Right kidney (tissue), 1 donor: Measurements from ENCODE around the gene C19orf38.
"Not testable (repeated sequence)": the region's sequence is repeated elsewhere in the genome, so short reads cannot be mapped to it uniquely, and the experiment has no call there.

ENCODE experiments used
- DNase-seq: peaks from one replicate; pipeline ENCODE4 v3.0.0-alpha.2; 2016

C19orf38 gene

DNA sequence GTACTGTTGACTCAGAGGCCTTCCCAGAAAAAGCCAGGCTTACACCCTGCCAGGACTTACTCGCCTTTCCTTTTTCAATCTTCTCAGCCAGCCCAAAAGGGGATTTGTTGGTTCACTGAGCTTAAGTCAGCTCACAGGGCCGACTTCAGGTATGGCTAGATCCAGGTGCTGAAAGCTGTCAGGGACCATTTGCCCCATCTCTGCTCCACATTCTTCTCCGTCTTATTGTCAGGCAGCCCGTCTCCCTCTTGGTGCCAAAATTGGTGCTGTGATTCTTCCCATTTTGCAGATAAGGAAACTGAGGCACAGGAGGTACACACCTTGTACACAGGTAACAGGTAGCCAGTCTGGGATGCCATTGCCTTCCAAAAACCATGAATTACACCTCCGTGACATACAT is 2.4 kb downstream of the C19orf38 start:
- DNase-seq, result no peak

GRCh38 chr19:10852098-10852800 is 4.0 kb downstream of the C19orf38 start:
- DNase-seq, result no peak

DNA sequence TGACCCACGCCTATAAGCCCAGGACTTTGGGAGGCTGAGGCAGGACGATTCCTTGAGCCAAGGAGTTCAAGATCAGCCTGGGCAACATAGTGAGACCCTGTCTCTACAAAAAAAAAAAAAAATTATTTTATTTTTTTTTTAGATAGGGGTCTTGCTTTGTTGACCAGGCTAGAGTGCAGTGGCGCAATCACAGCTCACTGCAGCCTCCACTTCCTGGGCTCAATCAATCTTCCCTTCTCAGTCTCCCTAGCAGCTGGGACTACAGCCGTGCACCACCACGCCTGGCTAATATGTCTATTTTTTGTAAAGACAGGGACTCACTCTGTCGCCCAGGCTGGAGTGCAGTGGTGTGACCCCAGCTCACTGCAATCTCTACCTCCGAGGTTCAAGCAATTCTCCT is 4.7 kb downstream of the C19orf38 start:
- DNase-seq, result no peak

GRCh38 chr19:10854350-10855089 is 6.3 kb downstream of the C19orf38 start:
- no peak for DNase-seq

- no peak for DNase-seq
These were observed 7.8 kb downstream of the C19orf38 start for GRCh38 chr19:10855879-10856522.

- DNase-seq, result not testable (repeated sequence)
These were observed 8.7 kb downstream of the C19orf38 start for GRCh38 chr19:10856899-10857298.

GRCh38 chr19:10858204-10858828 is 10.1 kb downstream of the C19orf38 start:
- DNase-seq, result no peak

GRCh38 chr19:10861103-10861651 is 13.0 kb downstream of the C19orf38 start:
- DNase-seq, result no peak

- no peak for DNase-seq
These were observed 14.4 kb downstream of the C19orf38 start for GRCh38 chr19:10862561-10863106.

DNA sequence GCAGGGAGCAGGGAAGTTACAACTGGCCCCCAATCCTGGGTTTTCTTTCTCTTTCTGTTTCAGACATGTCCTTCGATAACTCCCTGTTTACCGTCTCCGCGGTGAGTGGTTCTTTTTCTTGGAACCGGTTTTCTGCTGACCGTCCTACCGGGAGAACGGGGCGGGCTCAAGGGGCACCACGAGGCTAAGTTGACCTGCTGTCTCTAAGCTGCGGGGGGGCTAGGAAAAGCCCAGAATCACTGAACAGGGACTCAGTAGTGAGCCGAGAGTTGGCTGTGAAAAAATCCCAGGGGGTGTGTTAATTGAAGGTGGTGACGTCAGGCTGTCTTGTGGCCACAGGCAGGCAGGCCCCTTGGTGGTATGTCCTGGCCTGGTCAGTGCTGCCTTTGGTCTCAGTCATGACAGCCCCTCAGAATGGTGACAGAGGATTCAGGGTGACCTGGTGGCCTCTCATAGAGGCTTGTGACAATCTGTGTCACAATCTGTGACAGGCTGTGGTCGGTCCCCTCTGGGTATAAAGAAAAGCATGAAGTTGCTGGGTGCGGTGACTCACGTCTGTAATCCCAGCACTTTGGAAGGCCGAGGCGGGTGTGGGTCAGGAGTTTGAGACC is 15.0 kb downstream of the C19orf38 start:
- DNase-seq, result no peak

DNA sequence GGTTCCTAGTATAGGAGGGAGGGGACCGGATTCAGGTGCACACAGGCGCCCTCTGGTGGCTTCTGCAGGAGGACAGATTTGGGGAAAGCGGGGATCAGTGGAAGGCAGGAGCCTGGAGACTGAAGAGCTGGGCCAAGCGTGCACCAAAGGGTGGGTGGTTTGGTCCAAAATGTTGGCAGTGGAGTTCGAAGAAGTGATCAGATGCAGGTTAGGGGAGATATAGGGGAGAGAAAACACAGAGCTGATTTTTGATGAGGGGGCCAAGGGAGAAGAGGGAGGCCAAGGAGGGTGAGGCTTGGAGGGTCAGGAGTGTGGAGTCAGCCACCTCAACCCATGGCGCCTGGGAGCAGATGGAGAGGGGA is 16.3 kb downstream of the C19orf38 start:
- DNase-seq, result peak; percentile 70

GRCh38 chr19:10866495-10866894 is 18.3 kb downstream of the C19orf38 start:
- no peak for DNase-seq

- DNase-seq, result no peak
These were observed 20.8 kb downstream of the C19orf38 start for GRCh38 chr19:10868872-10869547.

DNA sequence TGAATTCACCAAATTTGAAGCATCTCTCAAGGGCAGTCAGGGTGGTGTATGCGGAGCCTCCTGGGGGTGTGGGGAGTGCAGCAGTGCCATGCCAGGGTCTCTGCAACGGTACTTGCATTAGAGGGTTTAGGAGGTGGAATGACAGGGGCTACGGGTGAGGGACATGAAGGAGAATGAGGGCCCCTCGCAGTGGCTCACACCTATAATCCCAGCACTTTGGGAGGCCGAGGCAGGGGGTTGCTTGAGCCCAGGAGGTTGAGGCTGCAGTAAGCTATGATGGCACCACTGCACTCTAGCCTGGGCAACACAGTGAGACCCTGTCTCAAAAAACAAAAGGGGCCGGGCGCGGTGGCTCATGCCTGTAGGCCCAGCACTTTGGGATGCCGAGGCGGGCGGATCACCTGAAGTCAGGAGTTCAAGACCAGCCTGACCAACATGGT is 21.7 kb downstream of the C19orf38 start:
- not testable (repeated sequence) for DNase-seq

DNA sequence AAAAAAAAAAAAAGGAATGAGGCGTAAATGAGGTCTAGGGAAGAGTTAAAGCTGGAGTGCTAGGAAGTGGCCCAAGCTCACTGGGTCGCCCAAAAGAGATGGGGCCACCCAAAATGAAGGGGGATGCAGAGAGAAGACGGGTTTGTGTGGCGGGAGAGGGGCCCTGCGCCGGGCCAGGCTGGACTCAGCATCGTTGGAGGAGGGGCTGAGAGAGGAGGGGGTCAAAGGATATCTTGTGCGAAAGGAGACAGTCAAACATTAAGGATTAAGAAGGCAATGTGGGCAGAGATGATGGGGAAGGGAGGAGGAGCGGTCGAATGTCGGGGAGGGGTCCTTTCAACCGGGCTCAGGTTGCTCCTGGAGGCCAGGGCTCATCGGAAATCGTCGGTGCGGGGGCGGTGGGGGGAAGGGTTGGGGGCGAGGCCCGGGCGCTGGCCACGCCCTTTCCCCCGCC is 22.3 kb downstream of the C19orf38 start:
- peak; percentile 86 for DNase-seq

DNA sequence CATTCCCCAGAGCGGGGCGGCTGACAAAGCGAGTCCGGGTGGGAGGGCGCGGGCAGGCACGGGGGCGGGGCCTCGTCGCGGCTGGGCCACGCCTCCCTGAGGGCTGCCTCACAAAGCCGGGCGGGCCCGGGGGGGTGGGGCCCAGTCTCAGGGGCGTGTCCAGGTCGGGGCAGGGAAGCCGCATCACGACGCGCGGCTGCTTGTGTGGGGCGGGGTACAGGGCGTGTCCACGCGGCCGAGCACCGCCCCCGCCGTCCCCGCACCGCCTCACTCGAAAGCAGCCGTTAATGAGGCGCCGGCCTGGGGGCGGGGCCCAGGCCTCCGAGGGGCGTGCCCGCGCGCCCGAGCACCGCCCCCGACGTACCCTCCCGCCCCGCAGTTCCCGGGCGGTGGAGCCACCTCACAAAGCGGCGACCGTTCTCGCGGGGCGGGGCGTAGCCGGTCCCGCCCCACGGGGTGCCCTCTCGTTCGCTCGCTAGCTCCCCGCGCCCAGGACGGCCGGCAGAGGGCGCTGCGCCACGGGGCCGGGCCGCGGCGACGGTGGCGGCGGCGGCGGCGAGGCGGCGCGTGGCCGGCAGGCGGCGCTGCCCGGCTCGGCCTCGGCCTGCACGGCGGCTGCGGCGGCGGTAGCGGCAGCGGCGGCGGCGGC is 22.9 kb downstream of the C19orf38 start, which contains the start of gene CARM1:
Gene CARM1 (plus strand): TSS at position 599 of the 649 bp plus-strand sequence. CDS start 150 bp downstream, outside the sequence.
- DNase-seq, result peak; percentile 99

GRCh38 chr19:10871711-10872545 is 23.7 kb downstream of the C19orf38 start:
- DNase-seq, result peak; percentile 56

GRCh38 chr19:10872546-10873107 is 24.4 kb downstream of the C19orf38 start:
- DNase-seq, result no peak

DNA sequence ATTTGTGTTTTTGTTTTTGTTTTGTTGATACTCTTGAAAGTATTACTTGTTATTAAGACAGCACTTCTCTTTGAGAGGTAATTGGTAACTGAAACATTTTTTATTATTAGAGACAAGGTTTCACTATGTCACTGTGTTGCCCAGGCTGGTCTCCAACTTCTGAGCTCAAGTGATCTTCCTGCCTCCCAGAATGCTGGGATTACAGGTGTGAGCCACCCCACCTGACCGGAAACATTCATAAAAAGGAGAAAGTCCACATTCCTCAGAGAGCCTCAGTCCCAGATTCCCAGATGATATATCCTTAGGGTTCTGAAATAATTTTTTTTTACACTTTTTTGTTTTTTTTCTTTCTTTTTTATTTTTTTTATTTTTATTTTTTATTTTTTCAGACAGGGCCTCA is 25.8 kb downstream of the C19orf38 start:
- DNase-seq, result no peak
